ENCODE data around the gene PLIN1. TPM values are rescaled to one million over a fixed set of nuclear protein-coding genes. Genes with fewer than 3 reads are reported as not detected.

PLIN1 gene
- total RNA-seq, 1 donor from 2014 or later, result 0.89 TPM

DNA sequence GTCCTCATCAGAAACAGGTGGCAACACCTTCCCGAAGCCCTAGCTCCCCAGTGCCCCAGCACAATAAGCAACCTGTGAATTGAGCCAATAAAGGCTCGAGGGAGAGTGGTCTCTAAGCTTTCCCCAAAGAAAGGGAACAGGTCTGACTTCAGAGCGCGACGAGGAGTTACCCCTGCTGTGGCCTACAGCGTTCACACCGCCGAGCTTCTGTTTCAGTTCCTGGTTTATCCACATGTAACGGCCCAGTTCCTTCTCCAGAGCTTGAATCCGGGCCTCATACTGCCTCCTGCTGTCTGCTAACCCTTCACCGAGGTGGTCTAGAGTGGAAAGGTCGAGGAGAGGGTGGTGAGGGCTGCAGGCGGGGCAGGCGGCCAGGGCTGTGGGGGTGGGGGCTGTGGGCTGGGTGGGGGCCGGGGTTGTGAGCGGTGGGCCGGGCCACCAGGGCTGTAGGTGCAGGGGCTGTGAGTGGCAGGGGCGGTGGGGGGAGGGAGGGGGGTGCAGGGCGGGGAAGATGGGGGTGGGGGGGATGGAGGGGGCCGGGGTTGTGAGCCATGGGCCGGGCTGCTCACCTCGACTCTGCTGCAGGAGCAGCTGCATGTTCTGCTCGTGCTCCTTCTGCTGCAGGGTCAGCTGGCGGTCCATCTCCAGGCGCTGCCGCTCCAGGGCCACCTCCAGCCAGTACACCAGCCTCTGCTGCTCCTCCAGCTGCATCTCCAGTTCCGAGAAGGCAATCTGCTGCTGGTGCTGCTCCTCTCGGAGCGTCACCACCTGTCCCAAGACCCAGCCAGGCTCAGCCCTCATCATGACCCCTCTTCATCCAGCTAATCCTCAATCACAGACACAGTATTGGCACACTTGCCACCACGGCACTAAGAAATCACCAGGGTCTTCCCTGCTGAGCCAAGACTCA, 50.1 kb downstream of the PLIN1 start:
- DNase-seq (ENCODE audit: low spot score), result no peak

DNA sequence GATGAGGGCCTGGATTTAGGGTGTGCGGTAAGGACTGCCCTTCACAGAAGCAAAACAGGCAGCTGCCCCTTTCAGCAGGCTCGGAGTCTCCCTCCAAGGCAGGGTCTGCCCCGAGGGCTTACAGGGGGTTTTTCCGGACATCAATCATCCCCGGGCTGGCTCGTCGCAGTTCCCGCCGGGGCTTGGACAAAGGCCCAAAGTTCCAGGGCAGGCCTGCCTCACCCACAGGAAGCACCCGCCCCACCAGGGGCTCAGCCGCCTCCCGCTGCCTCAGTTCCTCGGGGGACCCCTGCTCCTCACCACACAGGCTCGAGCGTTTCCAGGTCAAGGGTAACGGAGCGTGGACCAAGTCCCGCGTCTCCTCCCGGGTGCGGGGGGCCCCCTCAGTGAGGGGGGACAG, 50.9 kb downstream of the PLIN1 start:
- no peak for DNase-seq (ENCODE audit: low spot score)

DNA sequence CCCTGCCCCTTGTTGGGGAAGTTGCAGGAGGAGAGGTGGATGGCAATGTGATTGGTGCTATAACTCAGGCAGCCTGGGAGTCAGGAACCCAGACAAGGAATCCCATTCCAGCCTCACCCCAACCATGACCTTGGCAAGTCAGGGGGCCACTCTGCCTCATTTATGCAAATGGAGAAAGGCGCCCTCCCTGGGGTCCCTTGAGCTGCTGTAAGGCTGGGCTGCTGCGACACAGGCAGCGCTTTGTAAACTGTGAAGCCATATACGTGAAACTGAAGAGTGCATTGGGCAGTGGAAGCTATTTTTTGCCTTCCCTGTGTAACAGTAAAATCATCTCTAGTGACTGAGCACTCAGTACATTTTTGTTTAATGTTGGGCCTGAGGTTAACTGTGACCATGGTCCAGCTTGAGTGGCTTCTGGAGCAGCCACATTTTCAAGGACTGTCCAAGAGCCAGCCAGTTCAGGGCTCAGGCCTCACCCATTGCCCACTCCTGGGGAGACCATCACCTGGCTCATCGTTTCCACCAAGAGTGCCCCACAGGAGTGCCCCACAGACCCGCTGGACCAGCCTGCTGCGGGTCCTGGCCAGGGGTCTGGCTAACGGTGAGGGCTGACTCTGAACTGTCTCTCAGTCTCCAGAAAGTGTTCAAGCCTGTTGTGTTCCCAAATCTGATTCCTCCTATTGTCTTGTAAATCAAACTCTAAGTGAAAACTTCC, 51.8 kb downstream of the PLIN1 start:
- DNase-seq (ENCODE audit: low spot score), result no peak

DNA sequence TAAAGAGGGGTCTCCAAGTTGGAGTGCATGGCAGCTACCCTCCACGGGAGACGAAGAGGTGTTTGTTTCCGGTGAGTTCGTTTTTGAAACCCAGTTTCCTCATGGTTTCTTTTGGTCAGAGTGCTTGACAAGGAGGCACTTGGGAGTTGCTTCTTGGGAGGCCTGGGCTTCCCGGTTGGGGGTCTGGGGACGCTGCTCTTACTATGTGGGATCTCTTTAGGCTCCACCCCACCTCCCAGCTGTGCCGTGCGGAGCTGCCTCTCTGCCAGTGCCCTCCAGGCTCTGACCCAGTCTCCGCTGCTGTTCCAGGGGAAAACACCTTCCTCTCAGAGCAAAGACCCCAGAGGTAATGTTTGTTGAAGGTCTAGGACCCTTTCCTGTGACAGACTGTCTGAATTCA, 53.5 kb downstream of the PLIN1 start:
- no peak for DNase-seq (ENCODE audit: low spot score)

DNA sequence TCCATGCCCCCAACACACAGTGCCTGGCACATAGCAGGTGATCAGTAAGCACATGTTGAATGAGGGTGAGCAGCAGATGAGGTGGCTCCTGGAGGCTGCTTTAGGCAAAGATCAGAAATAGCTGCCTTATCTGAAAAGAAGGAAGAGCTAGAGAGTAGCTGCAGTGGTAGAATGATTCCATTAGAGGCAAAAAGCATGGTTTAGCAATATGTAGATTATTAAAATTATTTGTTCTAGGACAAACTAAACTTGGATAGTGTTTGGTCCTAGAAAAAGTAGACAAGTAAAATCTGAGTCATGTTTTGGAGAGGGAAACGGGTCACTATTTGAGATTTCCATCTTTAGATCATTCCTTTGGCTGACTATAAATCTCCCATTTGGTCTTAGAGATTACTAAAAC, 56.0 kb downstream of the PLIN1 start:
- no peak for DNase-seq (ENCODE audit: low spot score)

DNA sequence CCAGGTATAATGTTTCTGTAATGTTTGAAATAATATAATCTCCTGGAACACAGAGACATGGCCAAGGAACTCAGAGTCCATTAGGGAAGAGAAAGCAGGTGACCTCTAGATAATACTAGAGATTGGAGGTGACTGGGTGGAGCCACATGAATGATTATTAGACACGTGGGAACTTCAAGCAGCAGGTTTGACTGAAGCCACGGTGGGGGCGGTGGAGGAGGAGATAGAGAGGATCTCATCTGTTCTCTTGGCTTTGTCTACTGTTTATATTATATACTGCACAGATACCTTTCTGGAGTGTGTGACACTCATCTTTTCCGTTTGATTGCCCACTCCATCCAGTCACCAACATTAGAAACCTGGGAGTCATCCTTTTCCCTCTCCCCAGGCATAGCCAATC, 57.6 kb downstream of the PLIN1 start:
- no peak for DNase-seq (ENCODE audit: low spot score)

DNA sequence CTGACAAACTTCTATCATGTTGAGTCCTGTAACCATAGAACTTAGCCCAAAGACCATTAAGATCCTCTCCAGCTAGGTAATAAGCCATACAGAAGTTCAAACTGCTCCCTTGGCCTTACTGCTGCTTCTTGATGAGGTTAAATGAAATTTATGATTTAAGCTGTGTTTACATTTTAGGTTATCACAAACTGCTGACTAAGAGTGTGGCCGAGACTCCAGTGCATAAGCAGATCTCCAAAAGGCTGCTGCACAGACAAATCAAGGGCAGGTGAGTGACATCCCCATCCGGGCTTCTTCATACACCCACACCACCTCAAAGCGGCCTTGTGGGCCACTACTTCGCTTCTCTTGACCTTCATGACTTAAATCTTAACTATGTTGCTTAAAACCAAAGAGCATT, 62.9 kb downstream of the PLIN1 start:
- no peak for DNase-seq (ENCODE audit: low spot score)

DNA sequence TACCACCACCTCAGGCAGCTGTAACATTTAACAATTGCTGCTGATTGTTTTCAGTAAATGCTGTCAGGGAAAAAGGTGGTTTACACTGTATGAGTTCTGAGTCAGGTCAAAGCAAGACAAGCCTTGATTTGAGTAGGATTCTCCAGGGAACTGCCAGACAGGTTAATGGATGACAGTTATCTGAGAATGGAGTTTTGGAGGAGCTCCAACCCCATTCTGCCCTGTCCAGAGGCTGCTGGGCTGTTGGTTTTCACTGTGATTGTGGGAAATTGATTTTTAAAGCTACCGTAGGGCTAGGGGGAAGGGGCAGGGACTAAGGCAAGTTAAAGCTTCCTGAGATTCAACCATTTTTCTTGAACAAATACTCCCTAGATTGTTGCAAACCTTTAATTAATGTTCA, 64.0 kb downstream of the PLIN1 start:
- no peak for DNase-seq (ENCODE audit: low spot score)

Other genes with a start within 250 kb of the PLIN1 start
- gene RHCG, start 182.8 kb downstream of the PLIN1 start, total RNA-seq, result not detected
- gene TICRR, start 103.9 kb downstream of the PLIN1 start, total RNA-seq, result 0.37 TPM
- gene KIF7, start 23.9 kb downstream of the PLIN1 start, total RNA-seq, result 6.1 TPM
- gene PEX11A, start 11.4 kb upstream of the PLIN1 start, total RNA-seq, result 13.7 TPM
- gene WDR93, start 11.4 kb upstream of the PLIN1 start, total RNA-seq, result 0.49 TPM
- 4.6 TPM for gene MESP1, start 71.9 kb upstream of the PLIN1 start, total RNA-seq
- gene MESP2, start 97.0 kb upstream of the PLIN1 start, total RNA-seq, result 0.75 TPM
- gene ANPEP, start 135.5 kb upstream of the PLIN1 start, total RNA-seq, result 1,600 TPM
- gene AP3S2, start 214.6 kb upstream of the PLIN1 start, total RNA-seq, result 24.9 TPM
- gene ARPIN, start 233.6 kb upstream of the PLIN1 start, total RNA-seq, result 23.3 TPM